T-helper 2 cell treated with Interferon-gamma antibody and Interleukin-4, amounts not matched to agents 100 ng/mL and 5 ng/mL, for 36 hours (primary cell): Measurements from ENCODE around the gene PRRT1B. TPM values are rescaled to one million over a fixed set of nuclear protein-coding genes. Genes with fewer than 3 reads are reported as not detected.

ENCODE experiments used
- intact Hi-C: fragments of 100-400 bp; cut with micrococcal nuclease; formaldehyde crosslinking; loops from one replicate; pipeline ENCODE4 v1.15.1; 2023
- total RNA-seq: library from RNA; stranded (reverse); gene quantifications from 2 replicates; pipeline ENCODE4 v1.2.3, GENCODE V29; 2022

PRRT1B gene
- total RNA-seq, 1 donor from 2014 or later, result not detected

- intact Hi-C loops, result no loop called here
Measured at GRCh38 chr9:131522257-131523085, 22.9 kb upstream of the PRRT1B start.

GRCh38 chr9:131523086-131523388 lies 22.3 kb upstream of the PRRT1B start:
- intact Hi-C loops, result no loop called here

GRCh38 chr9:131523451-131524435 lies 21.6 kb upstream of the PRRT1B start:
- intact Hi-C loops, result no loop called here

- intact Hi-C loops, result no loop called here
Measured at GRCh38 chr9:131524665-131525315, 20.5 kb upstream of the PRRT1B start.

GRCh38 chr9:131525643-131526565 lies 19.4 kb upstream of the PRRT1B start:
- intact Hi-C loops, result no loop called here

GRCh38 chr9:131528186-131528585 lies 17.1 kb upstream of the PRRT1B start:
- intact Hi-C loops, result no loop called here

- intact Hi-C loops, result no loop called here
Measured at GRCh38 chr9:131528886-131529505, 16.3 kb upstream of the PRRT1B start.

GRCh38 chr9:131529597-131530545 lies 15.5 kb upstream of the PRRT1B start:
- intact Hi-C loops, result loop anchor here (2.0 kb wide), 1 partner anchor 25 kb away; no protein-coding TSS in a partner anchor

- intact Hi-C loops, result loop anchor here (2.0 kb wide), 1 partner anchor 26 kb away; no protein-coding TSS in a partner anchor
Measured at GRCh38 chr9:131530546-131530919, 14.8 kb upstream of the PRRT1B start.

- intact Hi-C loops, result loop anchor here (1.0 to 2.0 kb wide), 2 partner anchors 26 to 406 kb away; partner anchors contain the start of gene NUP214
Measured at GRCh38 chr9:131530920-131531832, 14.1 kb upstream of the PRRT1B start, which contains the start of gene UCK1. Gene UCK1 (minus strand): TSS chr9:131531263. CDS start chr9:131531174, 89 bp downstream.

GRCh38 chr9:131534721-131535237 lies 10.5 kb upstream of the PRRT1B start:
- intact Hi-C loops, result no loop called here

- intact Hi-C loops, result no loop called here
Measured at GRCh38 chr9:131537946-131538345, 7.4 kb upstream of the PRRT1B start.

- intact Hi-C loops, result no loop called here
Measured at GRCh38 chr9:131539223-131539923, 6.0 kb upstream of the PRRT1B start.

GRCh38 chr9:131543141-131543540 lies 2.2 kb upstream of the PRRT1B start:
- intact Hi-C loops, result no loop called here

- intact Hi-C loops, result no loop called here
Measured at GRCh38 chr9:131545786-131546335, 538 bp downstream of the PRRT1B start.

GRCh38 chr9:131546336-131547084 lies 1.2 kb downstream of the PRRT1B start:
- intact Hi-C loops, result no loop called here
